Heart left ventricle (tissue), 16 donors: Measurements from ENCODE around the gene ELFN1. TPM values are rescaled to one million over a fixed set of nuclear protein-coding genes. Genes with fewer than 3 reads are reported as not detected.
A peak's percentile ranks its signal among the peaks of the same experiment; 100 is the strongest.

ENCODE experiments used
- ATAC-seq, 4 donors: fragments of 200-7000 bp; cut with Tn5 transposase; one replicate each; pipeline ENCODE4 v1.9.1; 2020 to 2022; ENCODE audit warnings: moderate library complexity in 4 of 4, mild to moderate bottlenecking in 3 of 4, moderate number of reproducible peaks in 1 of 4
- DNase-seq, 5 donors: peaks; one replicate each; pipeline ENCODE4 v3.0.0-alpha.2; 2020
- H3K27ac ChIP-seq, 12 donors: fragments of 200-600 bp; sonication (generic) in 4 of 12; one replicate each; pipeline versions ENCODE4 v1.5.0 to v1.8.0; 2016 to 2022; ENCODE audit warnings: mild to moderate bottlenecking in 2 of 12
- H3K27me3 ChIP-seq, 9 donors: fragments of 200-600 bp; sonication (generic) in 2 of 9; one replicate each; pipeline versions ENCODE4 v1.5.1 to v1.8.0; 2016 to 2022; ENCODE audit warnings: mild to moderate bottlenecking in 3 of 9
- H3K36me3 ChIP-seq, 9 donors: fragments of 200-600 bp; sonication (generic) in 2 of 9; one replicate each; pipeline versions ENCODE4 v1.5.0 to v1.8.0; 2018 to 2022; ENCODE audit warnings: mild to moderate bottlenecking in 2 of 9
- H3K4me1 ChIP-seq, 12 donors: fragments of 200-600 bp; sonication (generic) in 4 of 12; one replicate each; pipeline versions ENCODE4 v1.5.0 to v1.8.0; 2016 to 2022; ENCODE audit warnings: mild to moderate bottlenecking in 3 of 12
- H3K4me3 ChIP-seq, 12 donors: fragments of 200-600 bp; sonication (generic) in 4 of 12; one replicate each; pipeline versions ENCODE4 v1.5.0 to v1.8.0; 2017 to 2022; ENCODE audit warnings: mild to moderate bottlenecking in 9 of 12, moderate library complexity in 4 of 12
- H3K9me3 ChIP-seq, 12 donors: fragments of 200-600 bp; sonication (generic) in 4 of 12; one replicate each; pipeline versions ENCODE4 v1.5.0 to v1.8.0; 2016 to 2022; ENCODE audit warnings: mild to moderate bottlenecking in 1 of 12
- CTCF ChIP-seq, 12 donors: fragments of 200-600 bp; sonication (generic) in 4 of 12; IDR thresholded peaks; one replicate each; pipeline versions ENCODE4 v1.5.0 to v1.8.0; 2018 to 2022; ENCODE audit warnings: antibody characterized with exemption in 12 of 12, mild to moderate bottlenecking in 5 of 12
- POLR2A ChIP-seq, 2 donors: fragments of 450-650 bp; IDR thresholded peaks; one replicate each; pipeline ENCODE4 v1.6.1; 2017; ENCODE audit warnings: antibody characterized with exemption in 2 of 2, mild to moderate bottlenecking in 2 of 2, moderate library complexity in 2 of 2
- WGBS, 4 donors: extraction: QIAGEN DNeasy Blood & Tissue Kit in 2 of 4; methylation state at CpG; one replicate each; pipeline versions ENCODE4 v1.1.5 to v1.1.7; 2013 to 2018; 5-methylcytosine and 5-hydroxymethylcytosine counted together
- intact Hi-C, 10 donors: fragments of 100-400 bp; cut with DNase I; formaldehyde crosslinking; loops; one replicate each; pipeline versions ENCODE4 v1.11.1 to v1.14.2; 2022
- polyA plus RNA-seq, 2 donors: library from polyadenylated mRNA; stranded (reverse); fragments of 200-250 nt; gene quantifications; one replicate each; pipeline ENCODE4 v1.2.3, GENCODE V29; 2013
- total RNA-seq, 9 donors: library from RNA; depleted of rRNA in 2 of 9; stranded (reverse); fragments of >200 nt in 2 of 9; fragmentation: NEBNext Ultra II Directional in 3 of 9; extraction: Animal tissue kit (Norgen Biotek cat#: 25700) in 3 of 9; gene quantifications; one replicate each; pipeline versions ENCODE4 v1.1.0 to v1.2.4, GENCODE V29; 2016 to 2023
- donor health status: ischemic (EF 13 %, LVEDD 7.1; RV severe dilation, severe dysfunction).
- donor health status: healthy with polysubstance abuse.
- donor health status: DM: no; HTN: yes; CAD: no.
- donor health status: DM: no; HTN: no; CAD: no.
- donor health status: ischemic (EF 25% LVEDD 6.9; RV normal size, moderate dysfunction).
- donor health status: ischemic (EF 25% LVEDD 5.7; RV mildly dilated, moderate dysfunction).
- donor health status: healthy.
- donor health status: DM: yes; HTN: yes; CAD: no.
- donor health status: ischemic (EF 35%, LVEDD 5.7; RV mildly dilated, moderate dysfunction).
- donor health status: nonischemic (EF 11% LVEDD 7.7; RV severe dilation, severe dysfunction).
- donor health status: DM: yes; HTN: yes; CAD: no.
- donor health status: PGD.
- donor health status: ischemic (EF 29% LVEDD 5.4; RV normal size, mild dysfunction).
- donor health status: nonischemic (EF 23%, LVEDD 6.1; RV moderate dilation, normal function).

ELFN1 gene
- total and polyA plus RNA-seq, 11 donors, result 2.6 to 18.6 (median 6.6) TPM

GRCh38 chr7:1709281-1709680 is 39.2 kb downstream of the ELFN1 start:
- Histone ChIP-seq H3K27me3 (no peaks in the 10 kb centered on the region), H3K27ac (no peak overlapping the region), H3K9me3 (peaks cover 0 to 13% (median 5%) of the 10 kb centered on the region in 12 donors), H3K36me3 (peaks cover 0 to 7% (median 0%) of the 10 kb centered on the region in 9 donors), H3K4me1 (peaks cover 0 to 15% (median 8%) of the 10 kb centered on the region in 12 donors), H3K4me3 (no peak overlapping the region)
- TF ChIP-seq CTCF (IDR thresholded peaks at IDR 0.05) (no peak), POLR2A (IDR thresholded peaks at IDR 0.05) (no peak)
- DNase-seq (peak in 2 of 5 donors; percentile 9 to 44), ATAC-seq (no peak)
- 95 to 99% (median 98%) methylated on average over 10 of the region's 10 CpGs for WGBS, 4 donors
- intact Hi-C loops, result no loop called here

DNA sequence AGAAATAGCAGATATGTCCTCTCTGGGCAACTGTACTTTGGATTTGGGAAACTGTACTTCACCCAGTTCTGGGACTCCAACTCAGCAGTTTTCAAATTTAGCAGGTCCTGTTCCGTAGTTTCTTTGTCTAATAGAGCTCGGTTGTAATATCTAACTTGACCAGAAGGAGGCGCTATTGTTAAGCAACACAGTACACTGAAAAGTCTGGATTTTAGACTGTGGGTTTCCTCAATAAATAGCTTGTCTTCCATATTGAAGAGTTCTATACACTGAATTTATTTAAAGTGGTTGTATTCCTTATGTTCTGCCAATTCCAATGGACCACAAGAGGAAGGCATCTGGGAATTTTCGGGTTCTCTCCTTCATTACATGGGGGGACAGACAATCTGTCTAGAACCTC is 39.8 kb downstream of the ELFN1 start:
- WGBS, 4 donors, result 88 to 94% (median 90%) methylated on average over 4 of the region's 4 CpGs
- TF ChIP-seq CTCF (IDR thresholded peaks at IDR 0.05), result peak in 9 of 12 donors; percentile 13 to 52 (median 36)
- no peak for TF ChIP-seq POLR2A (IDR thresholded peaks at IDR 0.05)
- Histone ChIP-seq H3K36me3 (peaks cover 0 to 7% (median 0%) of the 10 kb centered on the region in 9 donors), H3K27ac (no peak overlapping the region), H3K27me3 (no peaks in the 10 kb centered on the region), H3K4me3 (no peak overlapping the region), H3K9me3 (peaks cover 0 to 16% (median 5%) of the 10 kb centered on the region in 12 donors), H3K4me1 (peaks cover 0 to 21% (median 11%) of the 10 kb centered on the region in 12 donors)
- intact Hi-C loops, result no loop called here
- ATAC-seq (no peak), DNase-seq (peak in 1 of 5 donors; percentile 1)

DNA sequence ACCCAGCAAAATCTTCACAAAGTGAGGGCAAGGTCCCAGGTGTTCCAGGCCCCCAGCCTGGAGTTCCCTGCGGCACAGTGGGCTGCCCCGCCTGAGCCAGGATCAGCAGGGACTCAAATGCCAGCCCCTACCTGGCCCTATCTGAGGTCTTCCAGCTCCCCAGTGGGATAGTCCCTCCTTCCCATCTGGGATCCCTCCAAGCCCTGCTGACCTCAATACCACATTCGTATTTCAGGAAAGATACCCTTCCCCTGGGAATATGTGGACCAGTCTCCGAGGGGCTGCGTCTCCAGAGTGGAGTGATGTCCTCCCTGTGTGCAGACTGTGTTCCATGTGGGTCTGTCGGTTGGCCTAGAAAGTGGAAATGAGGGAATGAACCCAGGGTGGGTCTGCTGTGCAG is 40.9 kb downstream of the ELFN1 start:
- Histone ChIP-seq H3K4me1 (peaks cover 0 to 30% (median 11%) of the 10 kb centered on the region in 12 donors), H3K4me3 (no peak overlapping the region), H3K36me3 (peaks cover 0 to 7% (median 0%) of the 10 kb centered on the region in 9 donors), H3K9me3 (peaks cover 0 to 16% (median 5%) of the 10 kb centered on the region in 12 donors), H3K27me3 (no peaks in the 10 kb centered on the region), H3K27ac (no peak overlapping the region)
- ATAC-seq, result no peak
- 70 to 88% (median 81%) methylated on average over 4 to 6 of the region's 6 CpGs for WGBS, 4 donors
- intact Hi-C loops, result no loop called here
- peak in 2 of 5 donors; percentile 4 to 18 for DNase-seq
- TF ChIP-seq CTCF (IDR thresholded peaks at IDR 0.05) (no peak), POLR2A (IDR thresholded peaks at IDR 0.05) (no peak)

GRCh38 chr7:1712907-1713501 is 42.9 kb downstream of the ELFN1 start:
- intact Hi-C loops, result no loop called here
- WGBS, 4 donors, result 62 to 78% (median 70%) methylated on average over 17 to 18 of the region's 18 CpGs
- TF ChIP-seq POLR2A (IDR thresholded peaks at IDR 0.05), result no peak
- no peak for TF ChIP-seq CTCF (IDR thresholded peaks at IDR 0.05)
- Histone ChIP-seq H3K4me3 (no peak overlapping the region), H3K27ac (peak overlapping the region in 10 of 12 donors; percentile 30 to 83 (median 60)), H3K36me3 (peaks cover 0 to 7% (median 0%) of the 10 kb centered on the region in 9 donors), H3K4me1 (peaks cover 0 to 47% (median 15%) of the 10 kb centered on the region in 12 donors), H3K9me3 (peaks cover 0 to 16% (median 5%) of the 10 kb centered on the region in 12 donors), H3K27me3 (no peaks in the 10 kb centered on the region)
- DNase-seq, result peak in 2 of 5 donors; percentile 16 to 52
- ATAC-seq, result peak in 1 of 4 donors; percentile 3
